ENCODE measurements around the gene WRNIP1. TPM values are rescaled to one million over a fixed set of nuclear protein-coding genes. Genes with fewer than 3 reads are reported as not detected.

WRNIP1 gene
- total RNA-seq, 2 experiments from 2014 or later: 36.1 to 36.6 TPM

- CTCF ChIA-PET: no interaction called here
- no peak for DNase-seq
- no peak overlapping the region for H3K4me3 Mint-ChIP-seq
- POLR2A ChIA-PET: no interaction called here
- H3K27ac Mint-ChIP-seq: no peak overlapping the region
- H3K4me1 Mint-ChIP-seq (ENCODE audit: low read depth): peaks cover 11% of the 10 kb centered on the region
- H3K27me3 Mint-ChIP-seq: no peaks in the 10 kb centered on the region
- H3K36me3 Mint-ChIP-seq (ENCODE audit: low read depth): no peaks in the 10 kb centered on the region
- H3K9me3 Mint-ChIP-seq: no peaks in the 10 kb centered on the region
- no peak for ATAC-seq
- TF ChIP-seq, protein P1, sequence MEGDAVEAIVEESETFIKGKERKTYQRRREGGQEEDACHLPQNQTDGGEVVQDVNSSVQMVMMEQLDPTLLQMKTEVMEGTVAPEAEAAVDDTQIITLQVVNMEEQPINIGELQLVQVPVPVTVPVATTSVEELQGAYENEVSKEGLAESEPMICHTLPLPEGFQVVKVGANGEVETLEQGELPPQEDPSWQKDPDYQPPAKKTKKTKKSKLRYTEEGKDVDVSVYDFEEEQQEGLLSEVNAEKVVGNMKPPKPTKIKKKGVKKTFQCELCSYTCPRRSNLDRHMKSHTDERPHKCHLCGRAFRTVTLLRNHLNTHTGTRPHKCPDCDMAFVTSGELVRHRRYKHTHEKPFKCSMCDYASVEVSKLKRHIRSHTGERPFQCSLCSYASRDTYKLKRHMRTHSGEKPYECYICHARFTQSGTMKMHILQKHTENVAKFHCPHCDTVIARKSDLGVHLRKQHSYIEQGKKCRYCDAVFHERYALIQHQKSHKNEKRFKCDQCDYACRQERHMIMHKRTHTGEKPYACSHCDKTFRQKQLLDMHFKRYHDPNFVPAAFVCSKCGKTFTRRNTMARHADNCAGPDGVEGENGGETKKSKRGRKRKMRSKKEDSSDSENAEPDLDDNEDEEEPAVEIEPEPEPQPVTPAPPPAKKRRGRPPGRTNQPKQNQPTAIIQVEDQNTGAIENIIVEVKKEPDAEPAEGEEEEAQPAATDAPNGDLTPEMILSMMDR (IDR thresholded peaks at IDR 0.05): no peak
- intact Hi-C loops (cut with micrococcal nuclease): no loop called here
These were observed 39.8 kb downstream of the WRNIP1 start for GRCh38 chr6:2805031-2805430.

DNA sequence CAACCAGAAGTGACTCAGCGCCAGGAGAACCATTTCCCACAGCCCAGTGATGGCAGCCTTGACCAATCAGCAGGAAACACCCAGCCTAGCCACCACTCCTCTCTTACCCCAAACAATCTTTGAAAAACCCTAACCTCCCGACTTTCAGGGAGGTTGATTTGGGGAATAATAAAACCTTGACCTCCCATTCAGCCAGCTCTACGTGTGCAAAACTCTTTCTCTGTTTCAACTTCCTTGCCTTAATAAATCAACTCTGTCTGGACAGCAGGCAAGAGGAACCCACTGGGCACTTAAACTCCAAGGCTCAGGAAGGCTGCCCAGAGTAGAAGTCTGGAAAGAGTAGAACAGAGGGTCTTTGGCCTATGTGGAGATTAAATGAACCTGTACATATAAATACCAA is 41.5 kb downstream of the WRNIP1 start:
- Mint-ChIP-seq H3K36me3 (ENCODE audit: low read depth) (no peaks in the 10 kb centered on the region), H3K27ac (no peak overlapping the region), H3K4me1 (ENCODE audit: low read depth) (peaks cover 12% of the 10 kb centered on the region), H3K27me3 (no peaks in the 10 kb centered on the region), H3K4me3 (no peak overlapping the region), H3K9me3 (no peaks in the 10 kb centered on the region)
- ATAC-seq (no peak), DNase-seq (no peak)
- intact Hi-C loops (cut with micrococcal nuclease): no loop called here
- CTCF ChIA-PET: interaction anchor here (1.1 kb wide), 1 partner anchor 12 kb away, joined by 3 read pairs; no protein-coding TSS in a partner anchor
- POLR2A ChIA-PET: no interaction called here
- TF ChIP-seq, protein P1 (IDR thresholded peaks at IDR 0.05): no peak

DNA sequence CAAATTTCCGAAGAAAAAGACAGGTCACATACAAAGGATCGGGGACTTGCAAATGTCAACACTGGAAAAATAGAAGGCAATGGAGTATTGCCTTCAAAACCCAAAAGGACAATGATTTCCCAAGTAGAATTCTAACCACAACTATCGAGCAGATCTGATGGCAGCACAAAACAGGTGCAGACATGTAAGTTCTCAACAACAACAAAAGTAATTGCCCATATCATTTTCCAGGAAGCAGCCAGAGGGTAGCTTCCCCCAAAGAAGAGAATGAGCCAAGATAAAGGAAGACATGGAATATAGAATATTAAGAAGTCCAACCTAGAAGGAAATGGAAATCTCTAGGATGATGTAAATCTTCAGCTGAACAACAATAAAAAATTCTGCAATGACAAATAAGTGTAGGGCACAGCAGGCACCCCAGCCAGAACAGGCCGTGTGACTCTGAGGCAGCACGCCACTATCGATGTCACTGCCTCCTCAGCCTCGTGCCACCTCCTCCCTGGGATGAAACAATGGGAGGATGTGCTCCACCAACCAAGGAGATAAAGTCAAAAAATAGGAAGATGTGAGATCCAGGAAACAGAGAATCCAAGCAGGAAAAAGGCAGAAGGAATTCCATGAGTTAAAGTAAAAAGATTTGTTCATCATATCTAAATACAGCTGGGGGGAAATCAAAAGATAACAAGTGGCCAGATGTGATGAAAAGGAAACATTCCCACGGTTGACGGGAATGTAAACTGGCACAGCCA is 42.3 kb downstream of the WRNIP1 start:
- POLR2A ChIA-PET: interaction anchor here (0.6 to 0.7 kb wide), 2 partner anchors 77 to 683 kb away, joined by 3 to 4 read pairs; no protein-coding TSS in a partner anchor

GRCh38 chr6:2809015-2809414 is 43.8 kb downstream of the WRNIP1 start:
- no peak for DNase-seq
- ChIA-PET CTCF (interaction anchor here (1.1 kb wide), 1 partner anchor 17 kb away, joined by 3 read pairs; no protein-coding TSS in a partner anchor), POLR2A (no interaction called here)
- no peak overlapping the region for H3K4me3 Mint-ChIP-seq
- peaks cover 12% of the 10 kb centered on the region for H3K4me1 Mint-ChIP-seq (ENCODE audit: low read depth)
- H3K27me3 Mint-ChIP-seq: no peaks in the 10 kb centered on the region
- ATAC-seq: no peak
- TF ChIP-seq, protein P1 (IDR thresholded peaks at IDR 0.05): no peak
- intact Hi-C loops (cut with micrococcal nuclease): no loop called here
- H3K27ac Mint-ChIP-seq: no peak overlapping the region
- H3K9me3 Mint-ChIP-seq: no peaks in the 10 kb centered on the region
- no peaks in the 10 kb centered on the region for H3K36me3 Mint-ChIP-seq (ENCODE audit: low read depth)

More for the DNA sequence above, 42.3 kb downstream of the WRNIP1 start:
- TF ChIP-seq, protein P1 (IDR thresholded peaks at IDR 0.05): no peak
- Mint-ChIP-seq H3K27ac (no peak overlapping the region), H3K9me3 (no peaks in the 10 kb centered on the region), H3K36me3 (ENCODE audit: low read depth) (no peaks in the 10 kb centered on the region), H3K4me1 (ENCODE audit: low read depth) (peaks cover 12% of the 10 kb centered on the region), H3K4me3 (no peak overlapping the region), H3K27me3 (no peaks in the 10 kb centered on the region)
- CTCF ChIA-PET: interaction anchor here (0.7 kb wide), 1 partner anchor 10 kb away, joined by 3 read pairs; no protein-coding TSS in a partner anchor
- DNase-seq (no peak), ATAC-seq (no peak)
- intact Hi-C loops (cut with micrococcal nuclease): no loop called here

DNA sequence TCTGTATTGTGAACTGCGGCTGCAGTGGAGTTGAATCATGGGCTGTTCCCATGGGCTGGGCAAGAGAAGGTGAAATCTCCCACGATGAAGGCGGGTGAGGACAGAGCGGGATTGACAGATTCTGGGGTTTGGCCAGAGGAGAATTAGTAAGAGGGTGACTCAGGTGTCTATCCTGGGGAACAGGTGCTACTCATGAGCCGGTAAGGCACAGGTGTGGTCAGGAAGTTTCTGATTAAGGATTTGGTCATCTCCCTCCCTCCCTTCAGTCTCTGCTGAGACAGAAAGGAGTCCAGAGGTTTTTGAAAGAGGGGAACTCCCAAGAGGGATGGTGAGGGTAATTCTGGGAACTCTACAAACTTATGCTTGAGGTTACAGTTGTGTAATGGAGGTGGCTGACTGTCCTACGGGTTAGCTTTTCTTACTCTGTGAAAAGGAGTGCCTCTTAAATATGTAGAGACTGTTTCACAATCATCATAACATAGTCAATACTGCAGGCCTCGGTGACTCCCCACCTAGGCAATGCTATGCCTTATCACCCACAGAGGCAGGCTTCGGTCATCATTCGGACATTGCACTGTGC is 45.0 kb downstream of the WRNIP1 start:
- Mint-ChIP-seq H3K4me1 (ENCODE audit: low read depth) (peaks cover 12% of the 10 kb centered on the region), H3K36me3 (ENCODE audit: low read depth) (no peaks in the 10 kb centered on the region), H3K27me3 (no peaks in the 10 kb centered on the region), H3K4me3 (no peak overlapping the region), H3K27ac (no peak overlapping the region), H3K9me3 (peaks cover 2% of the 10 kb centered on the region)
- ChIA-PET POLR2A (no interaction called here), CTCF (interaction anchor here (1.3 kb wide), 1 partner anchor 122 kb away, joined by 3 read pairs; no protein-coding TSS in a partner anchor)
- intact Hi-C loops (cut with micrococcal nuclease): no loop called here
- ATAC-seq: peak; percentile 69
- DNase-seq: no peak
- TF ChIP-seq, protein P1 (IDR thresholded peaks at IDR 0.05): no peak
